NCI-H2171 treated with DMSO at 0.1 percent for 48 hours (cell line): ENCODE measurements around the gene TBRG1.

Source experiments
- DNase-seq: peaks from one replicate; lab custom pipeline; 2025; lab: John Stamatoyannopoulos, UW

The TBRG1 gene

DNA sequence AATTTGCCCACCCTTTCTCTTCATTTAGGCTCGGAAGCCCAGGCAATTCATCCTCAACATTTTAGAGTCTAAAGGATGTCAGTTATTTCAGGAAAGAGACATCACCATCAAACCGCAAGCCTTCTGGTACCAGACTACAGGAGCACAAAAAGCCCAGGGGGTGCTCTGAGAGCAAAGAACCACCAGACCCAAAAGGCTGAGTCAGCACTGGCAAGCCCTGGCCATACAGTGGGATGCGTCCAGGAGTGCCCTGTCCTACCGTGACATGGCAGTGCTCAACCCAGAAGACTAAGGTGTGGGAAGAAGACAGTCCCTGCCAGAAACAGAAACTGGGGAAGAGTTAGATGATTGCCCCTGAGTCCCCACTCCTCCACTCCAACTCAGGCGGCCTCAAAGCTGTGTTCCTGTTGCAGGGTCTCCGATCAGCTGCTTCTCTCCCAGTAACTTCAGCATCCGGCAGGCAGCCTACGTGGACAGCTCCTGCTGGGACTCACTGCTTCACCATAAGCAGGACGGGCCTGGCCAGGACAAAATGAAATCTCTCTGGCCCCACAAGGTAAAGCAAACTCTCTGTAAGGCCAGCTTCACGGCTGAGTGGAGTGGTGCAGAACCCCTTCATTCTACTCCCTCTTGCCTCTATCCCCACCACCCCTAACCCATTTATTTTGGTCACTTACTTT, 10.0 kb upstream of the TBRG1 start:
- no peak for DNase-seq

GRCh38 chr11:124618863-124619262, 3.8 kb upstream of the TBRG1 start:
- no peak for DNase-seq

DNA sequence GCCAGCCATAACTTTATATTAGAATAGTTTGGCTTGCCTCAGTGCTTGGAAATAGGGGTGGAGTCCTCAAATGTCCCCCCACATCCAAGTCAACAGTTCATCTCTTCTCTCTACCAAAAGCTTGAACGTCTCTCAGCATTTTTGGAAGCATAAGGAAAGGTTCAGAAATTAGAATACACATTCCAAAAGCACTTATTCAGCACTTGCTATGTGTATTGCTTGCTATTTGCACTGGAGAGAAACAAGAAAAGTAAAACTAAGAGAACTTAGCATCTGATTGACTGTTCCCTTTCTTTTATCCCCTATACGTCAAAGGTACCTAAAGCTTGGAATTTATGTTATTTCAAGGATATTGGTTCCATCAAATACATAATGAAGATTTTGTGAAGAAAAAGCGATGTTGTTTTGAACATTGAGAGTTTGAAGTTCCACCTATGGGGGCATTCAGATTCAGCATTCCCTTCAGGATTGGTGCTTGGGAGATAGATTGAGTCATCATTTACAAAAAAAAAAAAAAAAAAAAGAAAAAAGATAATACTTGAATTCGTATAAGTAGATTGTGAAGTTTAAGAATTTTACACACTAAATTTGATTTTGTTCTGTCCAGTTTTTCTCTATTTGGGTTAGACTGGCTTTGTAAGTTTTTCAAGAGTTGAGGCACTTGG, 1.3 kb downstream of the TBRG1 start:
- no peak for DNase-seq

- no peak for DNase-seq
These were observed 3.0 kb downstream of the TBRG1 start for GRCh38 chr11:124625504-124626168.

GRCh38 chr11:124627546-124627945, 4.9 kb downstream of the TBRG1 start:
- DNase-seq, result no peak

- DNase-seq, result no peak
These were observed 7.3 kb downstream of the TBRG1 start for GRCh38 chr11:124629961-124630360.

DNA sequence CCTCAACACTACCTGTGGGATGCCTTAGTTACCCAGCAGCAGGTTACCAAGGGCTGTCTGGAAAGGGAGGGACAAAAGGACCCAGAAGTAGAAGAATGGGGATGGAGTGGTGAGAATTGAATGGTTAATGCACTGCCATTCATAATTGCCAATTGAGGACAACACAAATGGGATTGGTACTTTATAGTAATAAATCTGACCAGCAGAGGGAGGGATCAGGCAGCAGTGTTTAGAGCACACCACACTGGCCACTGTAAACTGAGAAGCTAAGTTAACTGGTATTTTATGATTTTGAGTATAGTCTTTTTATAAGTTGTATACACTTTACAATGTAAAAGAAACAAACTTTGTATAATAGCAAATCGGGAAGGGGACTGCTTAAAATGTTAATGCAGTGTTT, 10.7 kb downstream of the TBRG1 start:
- DNase-seq, result no peak

- DNase-seq, result no peak
These were observed 13.3 kb downstream of the TBRG1 start for GRCh38 chr11:124635932-124636331.

DNA sequence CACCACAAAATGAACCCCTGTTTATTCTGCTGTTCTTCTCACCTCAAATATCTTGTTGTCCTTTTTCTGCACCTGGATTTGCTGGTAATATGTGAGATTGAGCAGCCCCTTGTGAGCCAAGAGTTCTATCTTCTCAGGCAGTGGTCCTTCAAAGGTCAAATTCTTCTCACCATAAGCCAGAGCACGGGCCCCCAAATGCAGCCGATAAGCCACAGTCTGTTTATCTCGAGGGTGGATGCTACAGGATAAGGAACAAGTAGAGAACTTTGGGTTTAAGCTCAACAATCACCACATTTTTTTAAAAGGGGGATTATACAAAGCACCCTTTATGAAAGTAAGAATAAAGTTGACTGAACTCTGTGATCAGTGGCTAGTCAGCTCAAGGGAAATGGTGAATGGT, 15.8 kb downstream of the TBRG1 start:
- no peak for DNase-seq

DNA sequence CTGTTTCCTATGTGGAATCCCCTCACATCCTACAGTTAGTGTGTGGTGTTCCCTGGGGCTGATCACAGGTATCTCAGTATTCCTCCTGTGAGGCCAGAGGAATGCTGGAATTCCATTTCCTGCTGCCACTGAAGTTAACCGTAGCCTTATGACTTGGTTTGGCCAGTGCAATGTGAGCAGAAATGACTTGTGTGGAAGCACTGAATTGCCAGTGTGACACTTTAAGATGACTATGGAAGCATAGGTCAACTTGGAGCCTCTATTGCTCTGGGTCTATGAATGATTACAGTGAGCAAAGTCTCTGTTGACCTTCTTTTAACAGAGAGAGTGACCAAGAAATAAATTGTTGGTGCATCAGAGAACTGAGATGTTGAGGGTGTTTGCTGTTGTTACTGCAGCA, 16.5 kb downstream of the TBRG1 start:
- no peak for DNase-seq

GRCh38 chr11:124640666-124641065, 18.0 kb downstream of the TBRG1 start:
- no peak for DNase-seq

DNA sequence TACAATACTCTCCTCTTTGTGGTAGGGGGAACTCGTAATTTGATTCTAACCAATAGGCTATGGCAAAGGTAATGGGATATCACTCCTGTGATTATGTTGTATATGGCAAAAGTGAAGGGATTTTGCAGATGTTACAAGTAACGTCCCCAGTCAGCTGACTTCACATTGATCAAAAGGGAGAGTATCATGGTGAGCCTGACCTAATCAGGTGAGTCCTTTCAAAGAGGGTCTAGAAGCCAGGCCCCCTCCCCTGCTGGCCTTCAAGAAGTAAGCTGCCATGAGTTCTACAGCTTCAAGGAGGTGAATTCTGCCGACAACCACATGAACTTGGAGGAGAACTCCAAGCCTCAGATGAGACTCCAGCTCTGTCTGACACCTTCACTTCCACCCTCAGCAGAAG, 20.0 kb downstream of the TBRG1 start:
- DNase-seq, result no peak

GRCh38 chr11:124643042-124643604, 20.5 kb downstream of the TBRG1 start:
- no peak for DNase-seq

GRCh38 chr11:124643605-124644425, 21.2 kb downstream of the TBRG1 start:
- DNase-seq, result no peak

GRCh38 chr11:124644426-124645280, 22.0 kb downstream of the TBRG1 start:
- DNase-seq, result peak; percentile 76

DNA sequence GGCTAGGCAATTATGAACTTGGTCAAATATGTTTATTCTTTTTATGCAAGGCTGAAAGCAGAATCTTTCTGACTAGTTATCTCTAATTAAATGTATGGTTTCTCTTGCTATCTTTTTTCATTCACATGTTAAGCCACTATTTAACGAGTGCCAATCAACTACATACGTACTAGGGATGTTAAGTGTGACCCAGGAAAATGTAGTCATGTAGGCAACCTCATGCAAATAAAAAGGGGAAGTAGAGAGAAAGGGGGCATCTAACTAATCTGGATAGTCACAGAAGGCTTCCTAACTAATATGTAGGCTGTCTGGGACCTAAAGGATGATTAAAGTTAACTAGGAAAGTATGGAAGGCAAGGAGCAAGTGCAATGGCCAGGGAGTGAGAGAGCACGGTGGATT, 23.5 kb downstream of the TBRG1 start:
- no peak for DNase-seq

GRCh38 chr11:124648610-124649009, 25.9 kb downstream of the TBRG1 start:
- no peak for DNase-seq

- peak; percentile 69 for DNase-seq
These were observed 34.3 kb downstream of the TBRG1 start for GRCh38 chr11:124656774-124657630.

GRCh38 chr11:124657904-124658303, 35.2 kb downstream of the TBRG1 start:
- DNase-seq, result peak; percentile 90

- DNase-seq, result no peak
These were observed 35.8 kb downstream of the TBRG1 start for GRCh38 chr11:124658501-124658900.
